ENCODE measurements around the gene ZFP91.

GRCh38 chr11:58615559-58615958 is 36.7 kb downstream of the ZFP91 start:
- TF ChIP-seq ZC3H4 (CRISPR knock-in tag; IDR thresholded peaks at IDR 0.05; ENCODE audit: borderline replicate concordance) (no peak), NRL (CRISPR knock-in tag; IDR thresholded peaks at IDR 0.05; ENCODE audit: borderline replicate concordance) (no peak), SIN3B (IDR thresholded peaks at IDR 0.05; ENCODE audit: low read length) (no peak), CTCF (CRISPR knock-in tag; IDR thresholded peaks at IDR 0.05) (no peak), EZH2 (conservative IDR thresholded peaks at IDR 0.05; ENCODE audit: low read depth, low read length) (no peak), MNT (IDR thresholded peaks at IDR 0.05) (no peak), MATR3 (CRISPR knock-in tag; IDR thresholded peaks at IDR 0.05) (no peak), USF2 (IDR thresholded peaks at IDR 0.05; ENCODE audit: low read depth, low read length) (no peak), USF2 (CRISPR knock-in tag; IDR thresholded peaks at IDR 0.05; ENCODE audit: borderline replicate concordance) (no peak), ZNF629 (CRISPR knock-in tag; conservative IDR thresholded peaks at IDR 0.05) (no peak), NFIC (IDR thresholded peaks at IDR 0.05; ENCODE audit: low read length) (no peak), ARID2 (CRISPR knock-in tag; IDR thresholded peaks at IDR 0.05; ENCODE audit: borderline replicate concordance) (no peak)
